GM12864 (cell line): ENCODE results near the gene DNAH8.

Experiments used
- DNase-seq: peaks from one replicate; pipeline ENCODE4 v3.0.0-alpha.2; 2011; ENCODE audit warnings: low read depth
- H3K4me3 ChIP-seq: 2 replicates; pipeline ENCODE4 v1.5.1; 2011; ENCODE audit warnings: mild to moderate bottlenecking, low read depth, low read length, control low read depth
- CTCF ChIP-seq: IDR thresholded peaks from 2 replicates; pipeline ENCODE4 v1.5.1; 2011; ENCODE audit warnings: low read depth, mild to moderate bottlenecking, moderate library complexity, low read length, control low read depth, inconsistent platforms; ENCODE audit errors: missing control alignments

The DNAH8 gene

GRCh38 chr6:38806833-38807232, 91.7 kb downstream of the DNAH8 start:
- no peak for TF ChIP-seq CTCF
- no peak for DNase-seq

GRCh38 chr6:38808039-38808438, 92.9 kb downstream of the DNAH8 start:
- no peak for TF ChIP-seq CTCF
- H3K4me3 ChIP-seq, result no peak overlapping the region
- DNase-seq, result no peak

More at GRCh38 chr6:38806833-38807232, 91.7 kb downstream of the DNAH8 start:
- no peak overlapping the region for H3K4me3 ChIP-seq

- TF ChIP-seq CTCF, result no peak
Observed at GRCh38 chr6:38813041-38813823, 98.1 kb downstream of the DNAH8 start.

GRCh38 chr6:38814761-38815160, 99.7 kb downstream of the DNAH8 start:
- TF ChIP-seq CTCF, result no peak
- no peak overlapping the region for H3K4me3 ChIP-seq
- DNase-seq, result no peak

More at GRCh38 chr6:38813041-38813823, 98.1 kb downstream of the DNAH8 start:
- no peak for DNase-seq
- H3K4me3 ChIP-seq, result no peak overlapping the region

GRCh38 chr6:38815250-38815649, 100.1 kb downstream of the DNAH8 start:
- TF ChIP-seq CTCF, result no peak
- no peak for DNase-seq
- no peak overlapping the region for H3K4me3 ChIP-seq

- H3K4me3 ChIP-seq, result no peak overlapping the region
- DNase-seq, result no peak
- no peak for TF ChIP-seq CTCF
Observed at GRCh38 chr6:38818691-38819090, 103.6 kb downstream of the DNAH8 start.

- no peak overlapping the region for H3K4me3 ChIP-seq
- no peak for TF ChIP-seq CTCF
- no peak for DNase-seq
Observed at GRCh38 chr6:38822963-38823362, 107.9 kb downstream of the DNAH8 start.
